Keratinocyte (primary cell): Measurements from ENCODE around the gene DGCR6L. TPM values are rescaled to one million over a fixed set of nuclear protein-coding genes. Genes with fewer than 3 reads are reported as not detected.
"Not testable (repeated sequence)": the region's sequence is repeated elsewhere in the genome, so short reads cannot be mapped to it uniquely, and the experiment has no call there.

Experiments
- DNase-seq: peaks from one replicate; pipeline ENCODE4 v3.0.0-alpha.2; 2011; ENCODE audit warnings: low read depth, missing footprints, low spot score
- FAIRE-seq: peaks from 2 replicates; lab custom pipeline; 2011; peaks lifted over from hg19 to GRCh38; lab: Jason Lieb, UNC
- H2AFZ ChIP-seq: 2 replicates; pipeline ENCODE4 v1.6.0; 2012; ENCODE audit warnings: low read length, control low read depth, inconsistent platforms; ENCODE audit not compliant: control insufficient read depth
- H3K27ac ChIP-seq: 2 replicates; pipeline ENCODE4 v1.5.1; 2011; ENCODE audit warnings: low read length; ENCODE audit not compliant: control insufficient read depth, insufficient read depth
- H3K27me3 ChIP-seq: 3 replicates; pipeline ENCODE4 v1.6.0; 2011; ENCODE audit warnings: low read length; ENCODE audit not compliant: control insufficient read depth, insufficient read depth; ENCODE audit errors: extremely low read depth
- H3K36me3 ChIP-seq, 2 experiments: 2 replicates in 1 of 2; 3 replicates in 1 of 2; pipeline ENCODE4 v1.5.1; 2011; ENCODE audit warnings: low read length in 2 of 2, mild to moderate bottlenecking in 1 of 2; ENCODE audit not compliant: control insufficient read depth in 2 of 2, insufficient read depth in 2 of 2; ENCODE audit errors: extremely low read depth in 1 of 2
- H3K4me1 ChIP-seq: 3 replicates; pipeline ENCODE4 v1.5.1; 2011; ENCODE audit warnings: low read length; ENCODE audit not compliant: control insufficient read depth, insufficient read depth; ENCODE audit errors: extremely low read depth
- H3K4me2 ChIP-seq: 3 replicates; pipeline ENCODE4 v1.6.0; 2011; ENCODE audit warnings: low read depth, low read length; ENCODE audit not compliant: control insufficient read depth, insufficient read depth; ENCODE audit errors: extremely low read depth
- H3K4me3 ChIP-seq, 3 experiments: fragments of 200-600 bp in 1 of 3; sonication (generic) in 1 of 3; 2 replicates in 2 of 3; 3 replicates in 1 of 3; pipeline ENCODE4 v1.5.1; 2011 to 2016; ENCODE audit warnings: low read length in 3 of 3, mild to moderate bottlenecking in 3 of 3, control low read depth in 2 of 3, inconsistent platforms in 1 of 3, low read depth in 1 of 3, mixed read lengths in 1 of 3, mixed run types in 1 of 3, moderate library complexity in 1 of 3; ENCODE audit not compliant: control insufficient read depth in 2 of 3, insufficient read depth in 2 of 3; ENCODE audit errors: extremely low read depth in 1 of 3
- H3K79me2 ChIP-seq: 2 replicates; pipeline ENCODE4 v1.6.0; 2012; ENCODE audit warnings: low read length; ENCODE audit not compliant: control insufficient read depth, insufficient read depth
- H3K9ac ChIP-seq: 3 replicates; pipeline ENCODE4 v1.6.0; 2011; ENCODE audit warnings: low read length; ENCODE audit not compliant: control insufficient read depth, insufficient read depth; ENCODE audit errors: extremely low read depth
- H3K9me1 ChIP-seq: 3 replicates; pipeline ENCODE4 v1.6.0; 2011; ENCODE audit warnings: low read length; ENCODE audit not compliant: control insufficient read depth, insufficient read depth; ENCODE audit errors: extremely low read depth
- H3K9me3 ChIP-seq: 2 replicates; pipeline ENCODE4 v1.5.1; 2012; ENCODE audit warnings: low read depth, low read length; ENCODE audit not compliant: control insufficient read depth
- H4K20me1 ChIP-seq: 3 replicates; pipeline ENCODE4 v1.6.0; 2011; ENCODE audit warnings: low read length; ENCODE audit not compliant: control insufficient read depth, insufficient read depth; ENCODE audit errors: extremely low read depth
- EZH2 ChIP-seq: IDR thresholded peaks from one replicate; pipeline ENCODE4 v1.6.1; 2012; ENCODE audit warnings: inconsistent platforms, mild to moderate bottlenecking, low read length, moderate library complexity
- dilution Hi-C: fragments of 300-500 bp; cut with MboI; formaldehyde crosslinking; loops from one replicate; pipeline ENCODE4 v1.7.0; 2020; ENCODE audit warnings: low sequenced_read_pairs; ENCODE audit not compliant: extremely low pct_ligation_motif_present
- polyA plus RNA-seq, 5 experiments: library from polyadenylated mRNA; depleted of rRNA in 3 of 5; stranded (reverse) in 3 of 5; stranded (forward) in 1 of 5; unstranded in 1 of 5; fragments of >200 nt; gene quantifications; 1 replicate in 1 of 5; 2 replicates in 3 of 5; 3 replicates in 1 of 5; pipeline versions ENCODE4 v1.2.1 to v1.2.3, GENCODE V29; 2011 to 2012; ENCODE audit warnings: missing spikeins in 2 of 5, low read depth in 1 of 5, low replicate concordance in 1 of 5
- TF ChIP-seq, protein P1 (sequence below), 3 experiments: IDR thresholded peaks in 1 of 3; conservative IDR thresholded peaks in 1 of 3; optimal IDR thresholded peaks in 1 of 3; 2 replicates in 2 of 3; 3 replicates in 1 of 3; pipeline versions ENCODE3 to v1.5.1; 2011; ENCODE audit warnings: low read length in 3 of 3, mild to moderate bottlenecking in 3 of 3, moderate library complexity in 2 of 3, control low read depth in 1 of 3, inconsistent platforms in 1 of 3; ENCODE audit not compliant: insufficient read depth in 2 of 3; ENCODE audit errors: extremely low read depth in 1 of 3

The DGCR6L gene
- polyA plus RNA-seq, 1 donor (not counting 4 experiments of a cell fraction or from before 2014, with no cell fraction given) = 19.2 TPM

GRCh38 chr22:20274374-20274773 lies 45.5 kb downstream of the DGCR6L start:
- DNase-seq, H3K27ac ChIP-seq, H2AFZ ChIP-seq, H3K4me3 ChIP-seq, H3K4me1 ChIP-seq, H3K9me1 ChIP-seq, H4K20me1 ChIP-seq, H3K9me3 ChIP-seq, FAIRE-seq, dilution Hi-C loops, H3K27me3 ChIP-seq, H3K4me2 ChIP-seq, H3K36me3 ChIP-seq, H3K79me2 ChIP-seq, H3K9ac ChIP-seq: not testable (repeated sequence)

- H3K4me3 ChIP-seq = no peak overlapping the region
- no peak for DNase-seq
- H3K27me3 ChIP-seq = no peaks in the 10 kb centered on the region
- no peak overlapping the region for H3K4me2 ChIP-seq
- no peaks in the 10 kb centered on the region for H3K79me2 ChIP-seq
- H4K20me1 ChIP-seq = no peaks in the 10 kb centered on the region
- TF ChIP-seq EZH2 = no peak
- TF ChIP-seq, protein P1, sequence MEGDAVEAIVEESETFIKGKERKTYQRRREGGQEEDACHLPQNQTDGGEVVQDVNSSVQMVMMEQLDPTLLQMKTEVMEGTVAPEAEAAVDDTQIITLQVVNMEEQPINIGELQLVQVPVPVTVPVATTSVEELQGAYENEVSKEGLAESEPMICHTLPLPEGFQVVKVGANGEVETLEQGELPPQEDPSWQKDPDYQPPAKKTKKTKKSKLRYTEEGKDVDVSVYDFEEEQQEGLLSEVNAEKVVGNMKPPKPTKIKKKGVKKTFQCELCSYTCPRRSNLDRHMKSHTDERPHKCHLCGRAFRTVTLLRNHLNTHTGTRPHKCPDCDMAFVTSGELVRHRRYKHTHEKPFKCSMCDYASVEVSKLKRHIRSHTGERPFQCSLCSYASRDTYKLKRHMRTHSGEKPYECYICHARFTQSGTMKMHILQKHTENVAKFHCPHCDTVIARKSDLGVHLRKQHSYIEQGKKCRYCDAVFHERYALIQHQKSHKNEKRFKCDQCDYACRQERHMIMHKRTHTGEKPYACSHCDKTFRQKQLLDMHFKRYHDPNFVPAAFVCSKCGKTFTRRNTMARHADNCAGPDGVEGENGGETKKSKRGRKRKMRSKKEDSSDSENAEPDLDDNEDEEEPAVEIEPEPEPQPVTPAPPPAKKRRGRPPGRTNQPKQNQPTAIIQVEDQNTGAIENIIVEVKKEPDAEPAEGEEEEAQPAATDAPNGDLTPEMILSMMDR (optimal IDR thresholded peaks at IDR 0.05 in 1 of 3, IDR thresholded peaks at IDR 0.05 in 1 of 3, conservative IDR thresholded peaks at IDR 0.05 in 1 of 3; ENCODE audit: extremely low read depth in 1 of 3, insufficient read depth in 2 of 3, low read length in 3 of 3) = no peak
- H2AFZ ChIP-seq = no peak overlapping the region
- no peaks in the 10 kb centered on the region for H3K9me3 ChIP-seq
- H3K9me1 ChIP-seq = no peaks in the 10 kb centered on the region
- H3K27ac ChIP-seq = no peak overlapping the region
- H3K4me1 ChIP-seq = no peaks in the 10 kb centered on the region
- H3K9ac ChIP-seq = no peak overlapping the region
- H3K36me3 ChIP-seq = no peaks in the 10 kb centered on the region
- dilution Hi-C loops = no loop called here
- FAIRE-seq = no peak
These were observed 46.1 kb downstream of the DGCR6L start for GRCh38 chr22:20273758-20274181.

GRCh38 chr22:20272700-20273099 lies 47.2 kb downstream of the DGCR6L start:
- dilution Hi-C loops = no loop called here
- H3K9ac ChIP-seq = no peak overlapping the region
- no peak overlapping the region for H3K4me3 ChIP-seq
- H3K9me3 ChIP-seq = no peaks in the 10 kb centered on the region
- TF ChIP-seq EZH2 = no peak
- TF ChIP-seq, protein P1 (optimal IDR thresholded peaks at IDR 0.05 in 1 of 3, IDR thresholded peaks at IDR 0.05 in 1 of 3, conservative IDR thresholded peaks at IDR 0.05 in 1 of 3; ENCODE audit: extremely low read depth in 1 of 3, insufficient read depth in 2 of 3, low read length in 3 of 3) = no peak
- H3K27ac ChIP-seq = no peak overlapping the region
- no peaks in the 10 kb centered on the region for H3K27me3 ChIP-seq
- H2AFZ ChIP-seq = no peak overlapping the region
- FAIRE-seq = no peak
- no peaks in the 10 kb centered on the region for H3K4me1 ChIP-seq
- H3K4me2 ChIP-seq = no peak overlapping the region
- H3K9me1 ChIP-seq = no peaks in the 10 kb centered on the region
- no peak for DNase-seq
- H4K20me1 ChIP-seq = no peaks in the 10 kb centered on the region
- H3K36me3 ChIP-seq = no peaks in the 10 kb centered on the region
- no peaks in the 10 kb centered on the region for H3K79me2 ChIP-seq
